HFFc6 (cell line): ENCODE data around the gene C8A. TPM values are rescaled to one million over a fixed set of nuclear protein-coding genes. Genes with fewer than 3 reads are reported as not detected.

Experiments used
- DNase-seq: peaks from one replicate; pipeline ENCODE4 v3.0.0-alpha.2; 2018
- H3K27ac Mint-ChIP-seq: 2 replicates; pipeline ENCODE4 v1.8.0; 2020; ENCODE audit warnings: mild to moderate bottlenecking, mixed read lengths
- H3K27me3 Mint-ChIP-seq: 2 replicates; pipeline ENCODE4 v1.8.0; 2021; ENCODE audit warnings: mild to moderate bottlenecking, moderate library complexity, mixed read lengths; ENCODE audit not compliant: insufficient read depth
- H3K36me3 Mint-ChIP-seq: 2 replicates; pipeline ENCODE4 v1.8.0; 2021; ENCODE audit warnings: low read depth, mixed read lengths
- H3K4me1 Mint-ChIP-seq: 2 replicates; pipeline ENCODE4 v1.8.0; 2020; ENCODE audit warnings: low read depth, mixed read lengths
- H3K4me3 Mint-ChIP-seq: 2 replicates; pipeline ENCODE4 v1.8.0; 2020; ENCODE audit warnings: mild to moderate bottlenecking, moderate library complexity, mixed read lengths
- H3K9me3 Mint-ChIP-seq: 2 replicates; pipeline ENCODE4 v1.8.0; 2020; ENCODE audit warnings: mild to moderate bottlenecking, mixed read lengths
- CTCF ChIP-seq: fragments of 200-600 bp; sonication (generic); IDR thresholded peaks from 2 replicates; pipeline ENCODE4 v1.5.0; 2021; ENCODE audit warnings: antibody characterized with exemption, mild to moderate bottlenecking
- total RNA-seq, 6 experiments: library from RNA; stranded (reverse); fragmentation: NEBNext Ultra II Directional; extraction: Animal tissue kit (Norgen Biotek cat#: 25700); gene quantifications; 2 replicates in 1 of 6; 3 replicates in 5 of 6; pipeline ENCODE4 v1.2.3, GENCODE V29; 2021

Gene C8A
- total RNA-seq, 6 experiments from 2014 or later = not detected

GRCh38 chr1:56821462-56821797, 33.2 kb upstream of the C8A start:
- H3K4me3 Mint-ChIP-seq = no peak overlapping the region
- peaks cover 9% of the 10 kb centered on the region for H3K27me3 Mint-ChIP-seq
- H3K27ac Mint-ChIP-seq = no peak overlapping the region
- peaks cover 44% of the 10 kb centered on the region for H3K4me1 Mint-ChIP-seq
- no peaks in the 10 kb centered on the region for H3K9me3 Mint-ChIP-seq
- no peaks in the 10 kb centered on the region for H3K36me3 Mint-ChIP-seq
- TF ChIP-seq CTCF = 0 out of 2 replicates have a peak, but pooled peaks have one; percentile 5
- peak; percentile 29 for DNase-seq

DNA sequence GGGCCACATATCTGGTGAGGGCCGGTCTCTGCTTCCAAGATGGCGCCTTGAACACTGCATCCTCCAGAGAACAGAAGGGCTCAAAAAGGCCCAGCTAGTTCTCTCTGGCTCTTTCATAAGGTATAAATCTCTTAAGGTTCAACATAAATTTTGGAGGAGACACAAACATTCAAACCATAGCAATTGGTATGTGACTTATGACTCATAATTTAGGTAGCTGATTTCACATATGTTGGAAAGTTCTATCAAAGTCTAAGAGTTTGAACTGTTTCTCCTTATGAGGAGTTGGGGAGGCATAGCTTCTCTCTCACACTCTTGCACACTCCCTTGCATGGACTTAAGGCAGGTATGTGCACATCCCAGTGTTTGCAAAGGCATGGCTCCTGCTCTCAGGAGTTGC, 30.3 kb upstream of the C8A start:
- H3K27me3 Mint-ChIP-seq = peaks cover 4% of the 10 kb centered on the region; the same call in 1 of the 2 replicates
- H3K9me3 Mint-ChIP-seq = no peaks in the 10 kb centered on the region
- H3K4me3 Mint-ChIP-seq = no peak overlapping the region
- DNase-seq = no peak
- peaks cover 33% of the 10 kb centered on the region for H3K4me1 Mint-ChIP-seq
- TF ChIP-seq CTCF = no peak
- no peak overlapping the region for H3K27ac Mint-ChIP-seq
- H3K36me3 Mint-ChIP-seq = no peaks in the 10 kb centered on the region

DNA sequence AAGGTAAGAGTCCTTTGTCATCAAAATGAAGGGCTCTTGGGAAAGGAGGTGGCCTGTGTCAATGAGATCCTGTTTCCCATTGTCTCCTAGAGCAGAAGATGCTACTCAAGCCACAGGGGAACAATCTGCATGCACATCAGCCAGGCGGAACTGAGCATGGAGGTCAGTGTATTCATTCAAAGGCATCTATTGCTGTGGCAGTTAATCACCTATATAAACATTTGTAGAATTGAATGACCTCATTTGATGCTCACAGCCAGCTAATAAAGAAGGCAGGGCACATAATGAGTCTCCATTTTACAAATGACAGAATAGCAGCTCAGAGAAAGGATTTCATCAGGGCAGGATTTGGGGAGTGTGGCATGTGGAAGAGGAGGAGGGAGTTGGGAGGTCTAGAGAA, 29.7 kb upstream of the C8A start:
- peaks cover 1% of the 10 kb centered on the region; the same call in 1 of the 2 replicates for H3K27me3 Mint-ChIP-seq
- no peaks in the 10 kb centered on the region for H3K36me3 Mint-ChIP-seq
- H3K27ac Mint-ChIP-seq = no peak overlapping the region
- H3K9me3 Mint-ChIP-seq = no peaks in the 10 kb centered on the region
- no peak for TF ChIP-seq CTCF
- H3K4me1 Mint-ChIP-seq = peaks cover 37% of the 10 kb centered on the region
- no peak overlapping the region for H3K4me3 Mint-ChIP-seq
- no peak for DNase-seq

- no peaks in the 10 kb centered on the region for H3K36me3 Mint-ChIP-seq
- no peaks in the 10 kb centered on the region for H3K9me3 Mint-ChIP-seq
- no peak overlapping the region for H3K27ac Mint-ChIP-seq
- H3K4me1 Mint-ChIP-seq = peaks cover 37% of the 10 kb centered on the region
- no peak for TF ChIP-seq CTCF
- peaks cover 1% of the 10 kb centered on the region; the same call in 1 of the 2 replicates for H3K27me3 Mint-ChIP-seq
- H3K4me3 Mint-ChIP-seq = no peak overlapping the region
- DNase-seq = no peak
Observed at GRCh38 chr1:56825436-56825835, 29.2 kb upstream of the C8A start.

- Mint-ChIP-seq H3K27me3 (peaks cover 1% of the 10 kb centered on the region; the same call in 1 of the 2 replicates), H3K36me3 (no peaks in the 10 kb centered on the region), H3K4me3 (no peak overlapping the region), H3K9me3 (no peaks in the 10 kb centered on the region), H3K27ac (no peak overlapping the region), H3K4me1 (peaks cover 48% of the 10 kb centered on the region)
- no peak for TF ChIP-seq CTCF
- no peak for DNase-seq
Observed at GRCh38 chr1:56827711-56828110, 26.9 kb upstream of the C8A start.

DNA sequence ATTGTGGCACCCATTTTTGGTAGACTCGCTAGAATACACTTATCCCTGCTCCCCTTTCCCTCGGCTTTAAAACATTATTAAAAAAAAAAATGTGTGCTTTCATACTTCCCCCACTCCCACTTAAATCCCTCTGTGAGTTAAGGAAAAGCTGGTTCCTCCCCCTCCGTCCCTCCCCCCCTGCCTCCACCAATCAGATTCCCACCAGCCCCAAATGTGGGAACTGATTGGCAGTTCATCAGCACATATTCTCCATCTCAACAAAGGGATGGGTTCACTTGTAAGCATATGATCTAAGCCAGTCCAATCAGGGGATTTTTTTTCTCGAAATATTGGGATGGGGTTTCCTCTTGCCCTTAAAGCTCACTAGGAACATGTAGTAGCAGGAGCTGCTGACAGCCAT, 24.5 kb upstream of the C8A start:
- TF ChIP-seq CTCF = no peak
- DNase-seq = no peak
- Mint-ChIP-seq H3K27ac (no peak overlapping the region), H3K4me1 (peaks cover 44% of the 10 kb centered on the region), H3K27me3 (peaks cover 1% of the 10 kb centered on the region), H3K36me3 (no peaks in the 10 kb centered on the region), H3K9me3 (no peaks in the 10 kb centered on the region), H3K4me3 (no peak overlapping the region)
